IPS DF 4.7 (cell line): ENCODE data around the gene OR4M2.
"Not testable (repeated sequence)": the region's sequence is repeated elsewhere in the genome, so short reads cannot be mapped to it uniquely, and the experiment has no call there.

Experiments used
- DNase-seq: peaks from one replicate; pipeline ENCODE4 v3.0.0-alpha.2; 2013; ENCODE audit warnings: low spot score; ENCODE audit errors: extremely low read depth

The OR4M2 gene

GRCh38 chr15:22080227-22080626 is at the start of gene OR4M2:
Gene OR4M2, plus strand, starts transcription at chr15:22080527. Its CDS starts 98 bp downstream, at chr15:22080625.
- not testable (repeated sequence) for DNase-seq

GRCh38 chr15:22069267-22069666 is 11.1 kb upstream of the OR4M2 start:
- DNase-seq, result not testable (repeated sequence)

GRCh38 chr15:22081386-22081785 is 1.1 kb downstream of the OR4M2 start:
- not testable (repeated sequence) for DNase-seq

- DNase-seq, result not testable (repeated sequence)
These were observed 18.4 kb downstream of the OR4M2 start for GRCh38 chr15:22098616-22099253.

- not testable (repeated sequence) for DNase-seq
These were observed 19.1 kb downstream of the OR4M2 start for GRCh38 chr15:22099289-22099891.

- not testable (repeated sequence) for DNase-seq
These were observed 41.7 kb downstream of the OR4M2 start for GRCh38 chr15:22122033-22122432.
